Naive thymus-derived CD4-positive, alpha-beta T cell (primary cell): Measurements from ENCODE around the gene ERP27. TPM values are rescaled to one million over a fixed set of nuclear protein-coding genes. Genes with fewer than 3 reads are reported as not detected.
A peak's percentile ranks its signal among the peaks of the same experiment; 100 is the strongest.

Experiments
- ATAC-seq: fragments of 150-1000 bp; cut with Tn5 transposase; 2 replicates; pipeline ENCODE4 v1.10.0; 2021; ENCODE audit warnings: mild to moderate bottlenecking, moderate library complexity
- CTCF ChIA-PET: fragments of 350-600 bp; sonication (Branson Sonifier 250); formaldehyde crosslinking; loops from one replicate; lab custom pipeline; 2021; ENCODE audit warnings: antibody characterized with exemption; lab: Charles Lee
- POLR2A ChIA-PET: fragments of 350-600 bp; sonication (Branson Sonifier 250); formaldehyde crosslinking; loops from one replicate; lab custom pipeline; 2021; ENCODE audit warnings: antibody characterized with exemption, inconsistent platforms; lab: Charles Lee
- DNase-seq, 9 donors: peaks; one replicate each; pipeline versions ENCODE4 v3.0.0 to v3.0.0-alpha.2; 2020 to 2022; ENCODE audit warnings: mixed read lengths in 1 of 9
- H3K27ac ChIP-seq: one replicate; pipeline ENCODE4 v1.7.0; 2013; ENCODE audit warnings: mild to moderate bottlenecking, low read depth, low read length, moderate library complexity
- H3K27me3 ChIP-seq, 2 donors: one replicate each; pipeline ENCODE4 v1.7.0; 2013; ENCODE audit warnings: low read length in 2 of 2, mild to moderate bottlenecking in 2 of 2, moderate library complexity in 2 of 2; ENCODE audit not compliant: control insufficient read depth in 2 of 2, insufficient read depth in 2 of 2
- H3K36me3 ChIP-seq, 3 experiments: 1 replicate in 2 of 3; 2 replicates in 1 of 3; pipeline ENCODE4 v1.7.0; 2013; ENCODE audit warnings: low read length in 3 of 3, mild to moderate bottlenecking in 3 of 3, moderate library complexity in 1 of 3; ENCODE audit not compliant: insufficient read depth in 3 of 3, control insufficient read depth in 2 of 3
- H3K4me1 ChIP-seq, 2 donors: one replicate each; pipeline ENCODE4 v1.7.0; 2013; ENCODE audit warnings: low read length in 2 of 2, mild to moderate bottlenecking in 2 of 2, moderate library complexity in 1 of 2; ENCODE audit not compliant: control insufficient read depth in 2 of 2, insufficient read depth in 2 of 2
- H3K4me3 ChIP-seq: 2 replicates; pipeline ENCODE4 v1.7.0; 2013; ENCODE audit warnings: mild to moderate bottlenecking, low read length
- H3K9me3 ChIP-seq, 3 experiments: 1 replicate in 2 of 3; 2 replicates in 1 of 3; pipeline ENCODE4 v1.7.0; 2013; ENCODE audit warnings: low read length in 3 of 3; ENCODE audit not compliant: control insufficient read depth in 2 of 3
- H3K27ac Mint-ChIP-seq, 9 donors: one replicate each; pipeline ENCODE4 v1.8.0; 2020 to 2022; ENCODE audit warnings: mixed read lengths in 9 of 9, mild to moderate bottlenecking in 8 of 9, moderate library complexity in 5 of 9, inconsistent platforms in 2 of 9
- H3K27me3 Mint-ChIP-seq, 5 donors: one replicate each; pipeline ENCODE4 v1.8.0; 2021 to 2022; ENCODE audit warnings: mixed read lengths in 5 of 5, mild to moderate bottlenecking in 1 of 5
- H3K36me3 Mint-ChIP-seq, 5 donors: one replicate each; pipeline ENCODE4 v1.8.0; 2020 to 2022; ENCODE audit warnings: mixed read lengths in 5 of 5, mild to moderate bottlenecking in 3 of 5, inconsistent platforms in 1 of 5
- H3K4me1 Mint-ChIP-seq, 7 donors: one replicate each; pipeline ENCODE4 v1.8.0; 2020 to 2022; ENCODE audit warnings: mixed read lengths in 7 of 7, mild to moderate bottlenecking in 3 of 7, inconsistent platforms in 1 of 7
- H3K4me3 Mint-ChIP-seq, 10 donors: one replicate each; pipeline ENCODE4 v1.8.0; 2020 to 2022; ENCODE audit warnings: mild to moderate bottlenecking in 10 of 10, mixed read lengths in 10 of 10, moderate library complexity in 6 of 10, inconsistent platforms in 2 of 10
- H3K9me3 Mint-ChIP-seq, 11 donors: one replicate each; pipeline ENCODE4 v1.8.0; 2020 to 2022; ENCODE audit warnings: mixed read lengths in 11 of 11, mild to moderate bottlenecking in 4 of 11, inconsistent platforms in 1 of 11, moderate library complexity in 1 of 11
- intact Hi-C, 2 donors: fragments of 100-400 bp; cut with micrococcal nuclease; formaldehyde crosslinking; loops; one replicate each; pipeline ENCODE4 v1.15.1; 2023
- polyA plus RNA-seq, 2 donors: library from polyadenylated mRNA; unstranded; fragments of 300-500 nt; fragmentation: Illumina TruSeq; gene quantifications; one replicate each; pipeline ENCODE4 v1.2.3, GENCODE V29; 2021
- total RNA-seq, 6 experiments: library from RNA in 5 of 6; stranded (reverse) in 5 of 6; gene quantifications; 1 replicate in 5 of 6; 2 replicates in 1 of 6; pipeline ENCODE4 v1.2.3 and lab custom pipeline; 2021 to 2026

ERP27 gene
- total and polyA plus RNA-seq, 7 experiments from 2014 or later = 5.6 to 20.3 (median 13.1) TPM

DNA sequence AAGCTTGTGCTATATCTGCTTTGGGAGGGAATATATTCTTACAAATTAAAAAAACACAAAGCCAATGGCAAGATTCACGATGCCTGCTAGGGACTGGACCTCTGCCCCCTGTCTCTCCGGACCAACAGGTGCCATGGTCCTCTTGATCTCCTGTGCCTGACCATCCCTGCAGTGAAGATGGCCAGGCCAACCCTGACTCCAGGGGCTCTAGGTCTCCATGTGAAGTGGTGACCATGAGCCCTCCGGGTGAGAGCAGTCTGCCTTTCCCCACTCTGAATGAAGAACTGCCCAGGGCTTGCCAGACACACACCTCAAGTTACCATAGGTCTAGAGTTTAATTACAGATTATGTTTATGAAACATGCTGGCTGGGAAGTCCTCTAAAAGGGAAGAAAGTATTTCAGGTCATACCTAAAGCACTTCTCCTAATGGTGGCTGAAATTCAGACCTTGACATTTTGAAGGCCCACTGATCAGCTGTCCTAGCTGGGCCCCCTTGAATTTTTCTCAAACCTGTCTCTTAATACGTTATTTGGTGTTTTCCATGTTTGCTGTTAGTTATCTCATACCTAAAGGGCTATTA lies 21.7 kb upstream of the ERP27 start:
- Mint-ChIP-seq H3K9me3 (peaks cover 0 to 5% (median 0%) of the 10 kb centered on the region in 11 donors), H3K27me3 (peaks cover 0 to 2% (median 0%) of the 10 kb centered on the region in 5 donors), H3K4me1 (peaks cover 35 to 65% (median 55%) of the 10 kb centered on the region in 7 donors), H3K4me3 (peak overlapping the region; percentile 88 to 100 (median 97)), H3K36me3 (peaks cover 7 to 43% (median 38%) of the 10 kb centered on the region in 5 donors), H3K27ac (peak overlapping the region; percentile 94 to 100 (median 97))
- H3K36me3 ChIP-seq = peaks cover 0 to 18% (median 0%) of the 10 kb centered on the region in 3 experiments
- no peaks in the 10 kb centered on the region for H3K9me3 ChIP-seq
- intact Hi-C loops = loop anchor here (2.0 to 5.0 kb wide), 6 partner anchors 92 to 922 kb away; partner anchors contain the start of gene STRAP (in 1 of the 2)
- H3K27ac ChIP-seq = peak overlapping the region; percentile 96
- peaks cover 42 to 51% of the 10 kb centered on the region in 2 donors for H3K4me1 ChIP-seq
- H3K4me3 ChIP-seq = peak overlapping the region; percentile 84
- H3K27me3 ChIP-seq = no peaks in the 10 kb centered on the region
- ATAC-seq = no peak
- ChIA-PET CTCF (interaction anchor here (0.7 to 1.8 kb wide), 5 partner anchors 14 to 165 kb away, joined by 3 to 8 read pairs (median 4); no protein-coding TSS in a partner anchor), POLR2A (interaction anchor here (0.6 to 7.0 kb wide), 15 partner anchors 9 to 189 kb away, joined by 3 to 115 read pairs (median 5); partner anchors contain the start of gene ERP27)
- DNase-seq = no peak

DNA sequence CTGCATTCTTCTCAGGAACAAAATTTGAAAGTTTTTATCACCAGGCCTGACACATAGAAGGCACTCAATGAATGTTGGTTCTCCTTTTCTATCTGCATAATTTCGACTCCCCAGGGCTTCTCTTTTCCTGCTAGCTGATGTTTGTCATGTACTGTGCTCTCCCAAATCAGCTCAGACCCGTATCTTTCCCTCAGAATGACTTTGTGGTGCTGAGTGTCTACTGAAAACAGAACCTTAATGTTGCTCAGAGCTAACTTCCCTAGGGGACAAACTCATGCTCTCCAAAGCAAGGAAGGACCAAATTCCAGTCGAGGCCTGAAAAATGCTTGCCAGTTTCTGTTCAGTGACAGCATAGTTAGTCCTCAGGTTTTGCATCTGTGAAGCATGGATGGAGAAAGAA lies 21.1 kb upstream of the ERP27 start:
- ATAC-seq = no peak

DNA sequence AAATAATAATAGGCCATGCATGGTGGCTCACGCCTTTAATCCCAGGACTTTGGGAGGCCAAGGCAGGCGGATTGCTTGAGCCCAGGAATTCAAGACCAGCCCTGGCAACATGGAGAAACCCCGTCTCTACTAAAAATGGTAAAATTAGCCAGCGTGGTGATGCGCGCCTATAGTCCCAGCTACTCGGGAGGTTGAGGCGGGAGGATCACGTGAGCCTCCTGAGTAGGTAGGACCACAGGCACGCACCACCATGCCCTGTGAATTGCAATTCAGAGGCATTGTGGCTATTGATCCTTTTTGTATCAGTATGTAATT lies 20.7 kb upstream of the ERP27 start:
- CTCF ChIA-PET = interaction anchor here (0.7 to 1.8 kb wide), 5 partner anchors 15 to 164 kb away, joined by 3 to 8 read pairs (median 4); no protein-coding TSS in a partner anchor

More for the DNA sequence above, 21.1 kb upstream of the ERP27 start:
- peaks cover 32 to 65% (median 54%) of the 10 kb centered on the region in 7 donors for H3K4me1 Mint-ChIP-seq
- Histone ChIP-seq H3K27me3 (no peaks in the 10 kb centered on the region), H3K4me3 (peak overlapping the region; percentile 84), H3K27ac (peak overlapping the region; percentile 96), H3K4me1 (peaks cover 38 to 54% of the 10 kb centered on the region in 2 donors), H3K9me3 (no peaks in the 10 kb centered on the region), H3K36me3 (peaks cover under 1 to 19% (median 1%) of the 10 kb centered on the region in 3 experiments)
- H3K36me3 Mint-ChIP-seq = peaks cover 7 to 46% (median 40%) of the 10 kb centered on the region in 5 donors
- DNase-seq = no peak
- peak overlapping the region; percentile 94 to 100 (median 97) for H3K27ac Mint-ChIP-seq
- peaks cover 0 to 2% (median 0%) of the 10 kb centered on the region in 5 donors for H3K27me3 Mint-ChIP-seq
- ChIA-PET POLR2A (interaction anchor here (0.7 to 7.0 kb wide), 18 partner anchors 9 to 594 kb away, joined by 3 to 115 read pairs (median 5); partner anchors contain the start of genes ATF7IP and ERP27), CTCF (interaction anchor here (0.7 to 1.8 kb wide), 5 partner anchors 15 to 165 kb away, joined by 3 to 8 read pairs (median 4); no protein-coding TSS in a partner anchor)
- peak overlapping the region; percentile 88 to 100 (median 97) for H3K4me3 Mint-ChIP-seq
- peaks cover 0 to 5% (median 0%) of the 10 kb centered on the region in 11 donors for H3K9me3 Mint-ChIP-seq
- intact Hi-C loops = loop anchor here in 1 of 2 donors (2.0 to 5.0 kb wide), 2 partner anchors 93 to 587 kb away; no protein-coding TSS in a partner anchor

DNA sequence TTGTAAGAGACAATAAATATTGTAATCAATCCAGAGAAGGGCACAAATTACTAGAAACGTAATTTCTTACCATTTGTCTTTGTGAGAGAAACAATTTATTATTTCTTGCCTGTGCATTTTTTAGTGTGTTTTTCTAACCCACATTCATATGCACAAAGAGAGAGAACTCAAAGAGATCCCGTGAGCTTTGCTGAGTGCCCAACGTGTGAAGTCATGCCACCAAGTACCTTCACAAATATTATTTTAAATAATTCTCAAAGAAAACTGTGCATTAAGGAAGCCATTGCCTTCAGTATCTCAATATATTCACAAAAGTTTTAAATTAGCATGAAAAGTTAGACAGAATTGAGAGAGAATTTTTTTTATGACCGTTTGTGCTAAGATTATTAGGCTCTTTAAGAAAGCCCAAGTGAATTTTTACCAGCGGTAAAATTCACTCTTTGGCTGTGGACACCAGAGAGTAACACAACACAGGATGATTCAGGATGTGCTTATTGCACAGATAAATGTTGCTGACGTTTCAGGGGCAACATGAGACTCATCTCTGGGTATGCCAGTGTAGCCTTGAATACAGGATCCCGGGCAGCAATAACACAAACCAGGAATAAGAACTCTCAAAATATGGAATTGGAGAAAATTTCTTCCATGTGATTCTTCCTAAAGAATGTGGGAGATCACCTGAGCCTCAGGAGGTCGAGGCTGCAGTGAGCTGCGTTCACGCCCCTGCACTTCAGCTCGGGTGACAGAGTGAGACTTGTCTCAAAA lies 20.2 kb upstream of the ERP27 start:
- DNase-seq (peak in 1 of 9 donors; percentile 33), ATAC-seq (no peak)
- H3K27me3 ChIP-seq = no peaks in the 10 kb centered on the region
- H3K36me3 Mint-ChIP-seq = peaks cover 7 to 51% (median 40%) of the 10 kb centered on the region in 5 donors
- intact Hi-C loops = loop anchor here in 1 of 2 donors (2.0 to 5.0 kb wide), 2 partner anchors 94 to 588 kb away; no protein-coding TSS in a partner anchor
- CTCF ChIA-PET = interaction anchor here (1.1 to 2.8 kb wide), 5 partner anchors 15 to 119 kb away, joined by 3 to 11 read pairs (median 4); no protein-coding TSS in a partner anchor
- H3K27me3 Mint-ChIP-seq = peaks cover 0 to 2% (median 0%) of the 10 kb centered on the region in 5 donors
- H3K36me3 ChIP-seq = peaks cover 3 to 23% (median 4%) of the 10 kb centered on the region in 3 experiments
- peaks cover 34 to 65% (median 54%) of the 10 kb centered on the region in 7 donors for H3K4me1 Mint-ChIP-seq
- peak overlapping the region; percentile 94 to 100 (median 97) for H3K27ac Mint-ChIP-seq
- POLR2A ChIA-PET = interaction anchor here (0.7 to 7.0 kb wide), 15 partner anchors 8 to 593 kb away, joined by 3 to 115 read pairs (median 7); partner anchors contain the start of genes ATF7IP and ERP27
- peaks cover 38 to 55% of the 10 kb centered on the region in 2 donors for H3K4me1 ChIP-seq
- peak overlapping the region; percentile 88 to 100 (median 97) for H3K4me3 Mint-ChIP-seq
- peak overlapping the region; percentile 84 for H3K4me3 ChIP-seq
- peak overlapping the region; percentile 96 for H3K27ac ChIP-seq
- no peaks in the 10 kb centered on the region for H3K9me3 ChIP-seq
- peaks cover 0 to 8% (median 0%) of the 10 kb centered on the region in 11 donors for H3K9me3 Mint-ChIP-seq

More for the DNA sequence above, 20.7 kb upstream of the ERP27 start:
- peaks cover 34 to 65% (median 54%) of the 10 kb centered on the region in 7 donors for H3K4me1 Mint-ChIP-seq
- H3K27ac Mint-ChIP-seq = peak overlapping the region; percentile 94 to 100 (median 97)
- ATAC-seq = no peak
- peak overlapping the region; percentile 96 for H3K27ac ChIP-seq
- H3K4me3 Mint-ChIP-seq = peak overlapping the region; percentile 88 to 100 (median 97)
- H3K9me3 ChIP-seq = no peaks in the 10 kb centered on the region
- intact Hi-C loops = loop anchor here in 1 of 2 donors (2.0 to 5.0 kb wide), 2 partner anchors 93 to 588 kb away; no protein-coding TSS in a partner anchor
- POLR2A ChIA-PET = interaction anchor here (0.7 to 7.0 kb wide), 16 partner anchors 8 to 593 kb away, joined by 3 to 115 read pairs (median 5); partner anchors contain the start of genes ATF7IP and ERP27
- peaks cover 7 to 47% (median 40%) of the 10 kb centered on the region in 5 donors for H3K36me3 Mint-ChIP-seq
- peaks cover 0 to 5% (median 0%) of the 10 kb centered on the region in 11 donors for H3K9me3 Mint-ChIP-seq
- no peak for DNase-seq
- peaks cover 0 to 2% (median 0%) of the 10 kb centered on the region in 5 donors for H3K27me3 Mint-ChIP-seq
- no peaks in the 10 kb centered on the region for H3K27me3 ChIP-seq
- H3K4me1 ChIP-seq = peaks cover 38 to 55% of the 10 kb centered on the region in 2 donors
- H3K4me3 ChIP-seq = peak overlapping the region; percentile 84
- peaks cover 3 to 23% (median 4%) of the 10 kb centered on the region in 3 experiments for H3K36me3 ChIP-seq

- no peak for DNase-seq
- POLR2A ChIA-PET = interaction anchor here (0.6 to 7.0 kb wide), 14 partner anchors 8 to 187 kb away, joined by 3 to 115 read pairs (median 7); partner anchors contain the start of genes C12orf60, ERP27 and WBP11
Observed at GRCh38 chr12:14957551-14958168, 19.3 kb upstream of the ERP27 start.

More at GRCh38 chr12:14957551-14958168, 19.3 kb upstream of the ERP27 start:
- CTCF ChIA-PET = interaction anchor here (0.6 to 2.8 kb wide), 2 partner anchors 10 to 38 kb away, joined by 3 to 11 read pairs; no protein-coding TSS in a partner anchor
- peaks cover 3 to 23% (median 4%) of the 10 kb centered on the region in 3 experiments for H3K36me3 ChIP-seq
- ATAC-seq = no peak
- peaks cover 37 to 55% of the 10 kb centered on the region in 2 donors for H3K4me1 ChIP-seq
- H3K4me1 Mint-ChIP-seq = peaks cover 36 to 65% (median 55%) of the 10 kb centered on the region in 7 donors
- peaks cover 7 to 53% (median 43%) of the 10 kb centered on the region in 5 donors for H3K36me3 Mint-ChIP-seq
- peak overlapping the region; percentile 94 to 100 (median 97) for H3K27ac Mint-ChIP-seq
- H3K9me3 ChIP-seq = no peaks in the 10 kb centered on the region
- intact Hi-C loops = loop anchor here in 1 of 2 donors (2.0 to 5.0 kb wide), 2 partner anchors 95 to 589 kb away; no protein-coding TSS in a partner anchor
- peak overlapping the region; percentile 88 to 100 (median 97) for H3K4me3 Mint-ChIP-seq
- H3K27ac ChIP-seq = peak overlapping the region; percentile 96
- peaks cover 0 to 8% (median 0%) of the 10 kb centered on the region in 11 donors for H3K9me3 Mint-ChIP-seq
- H3K27me3 ChIP-seq = no peaks in the 10 kb centered on the region
- peak overlapping the region; percentile 84 for H3K4me3 ChIP-seq
- peaks cover 0 to 2% (median 0%) of the 10 kb centered on the region in 5 donors for H3K27me3 Mint-ChIP-seq
